HG03108 (cell line): ENCODE results near the gene KRTAP2-3.
"Not testable (repeated sequence)": the region's sequence is repeated elsewhere in the genome, so short reads cannot be mapped to it uniquely, and the experiment has no call there.

ENCODE experiments used
- ATAC-seq: cut with Tn5 transposase; IDR thresholded peaks from one replicate; pipeline ENCODE4 v1.9.1; 2021; ENCODE audit warnings: moderate library complexity; ENCODE audit not compliant: unreplicated experiment

KRTAP2-3 gene

DNA sequence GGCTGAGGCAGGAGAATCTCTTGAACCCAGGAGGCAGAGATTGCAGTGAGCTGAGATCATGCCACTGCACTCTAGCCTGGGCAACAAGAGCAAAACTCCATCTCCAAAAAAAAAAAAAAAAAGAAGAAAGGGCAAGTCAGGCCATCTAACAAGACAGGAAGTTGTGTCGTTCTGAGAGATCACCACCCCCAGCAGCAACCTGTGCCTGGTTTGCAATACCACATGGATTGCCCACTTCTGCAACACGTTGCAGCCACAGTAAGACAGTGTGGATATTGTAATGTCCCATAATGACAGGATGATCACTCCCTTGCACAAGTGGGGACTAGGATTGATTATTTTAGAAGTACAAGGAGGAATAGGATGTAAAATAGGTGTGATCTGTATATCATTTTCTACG is 9.1 kb upstream of the KRTAP2-3 start:
- no peak for ATAC-seq

DNA sequence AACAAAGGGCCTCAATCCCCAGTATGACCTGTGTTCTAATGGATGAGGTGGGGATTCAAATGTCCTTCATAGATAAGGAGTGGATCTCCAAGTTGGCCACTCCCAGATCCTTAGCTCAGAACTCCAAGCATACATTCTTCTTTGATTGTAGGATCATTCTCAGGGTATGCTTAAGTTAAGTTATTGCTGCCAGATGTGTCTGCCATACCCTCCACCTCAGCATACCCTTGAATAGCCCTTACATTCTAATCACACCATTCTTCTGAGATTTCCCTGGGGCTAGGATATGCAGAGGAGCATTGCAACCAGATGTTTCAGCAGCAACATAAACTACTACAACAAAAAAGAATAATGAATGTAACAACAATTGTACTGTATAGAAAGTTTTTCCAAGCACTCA is 7.4 kb upstream of the KRTAP2-3 start:
- ATAC-seq = no peak

DNA sequence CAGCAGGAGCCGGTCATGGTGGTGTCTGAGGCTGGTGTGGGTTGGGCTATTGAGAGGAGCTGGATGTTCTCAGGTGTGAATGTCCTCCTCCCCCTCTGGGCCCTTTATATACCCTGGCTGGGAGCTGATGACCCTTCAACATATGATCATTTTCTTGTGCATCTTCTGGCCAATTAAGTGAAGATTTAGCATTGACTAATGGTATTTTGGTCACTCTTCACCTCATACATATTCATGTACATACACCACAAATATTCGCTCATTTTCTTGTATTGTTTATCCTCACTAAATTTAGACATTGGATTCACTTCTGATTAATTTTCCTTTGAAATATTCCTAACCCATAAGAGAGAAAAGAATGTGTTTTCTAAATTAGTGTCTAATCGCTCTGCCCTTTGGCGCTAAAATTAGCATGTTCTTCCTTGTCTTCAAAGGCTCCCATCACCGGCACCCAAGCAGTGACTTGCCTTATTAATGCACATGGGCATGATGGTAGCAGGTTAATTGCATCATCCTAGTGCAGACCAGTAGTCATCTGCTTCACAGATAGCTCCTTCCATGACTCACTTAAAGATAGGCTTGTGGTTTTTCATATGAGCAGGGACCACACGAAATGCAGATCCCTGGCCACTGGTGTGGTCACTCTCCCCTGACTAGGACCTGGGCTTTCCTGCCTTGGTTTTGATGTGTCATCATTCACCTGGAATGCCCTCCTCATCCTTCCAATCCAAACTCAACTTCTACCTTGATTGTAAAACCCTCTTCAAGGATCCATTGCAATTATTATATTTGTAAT is 6.1 kb upstream of the KRTAP2-3 start, which contains the start of gene KRTAP2-4:
KRTAP2-4 (minus strand) TSS at position 51 of the 796 bp plus-strand sequence; CDS start at position 17, 34 bp downstream.
- no peak for ATAC-seq

GRCh38 chr17:41065016-41065689 is 5.2 kb upstream of the KRTAP2-3 start:
- not testable (repeated sequence) for ATAC-seq

DNA sequence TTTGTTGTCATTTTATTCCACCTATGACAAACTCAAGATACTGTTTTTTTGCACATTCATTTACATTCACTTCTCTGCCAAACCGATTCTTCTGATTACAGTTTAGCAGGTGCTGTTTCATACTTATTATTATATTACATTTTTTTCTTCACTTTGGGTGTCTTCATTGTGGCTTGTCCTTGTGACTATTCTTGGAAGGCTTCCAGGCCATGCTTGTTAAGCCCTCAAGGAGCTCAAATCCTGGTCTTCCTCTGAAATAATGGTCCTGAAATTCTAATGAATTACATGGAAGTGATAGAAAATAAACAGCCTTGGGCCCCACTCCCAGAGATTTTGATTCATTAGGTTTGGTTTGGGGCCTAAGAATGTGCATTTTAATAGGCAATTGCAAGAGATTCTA is 4.4 kb upstream of the KRTAP2-3 start:
- ATAC-seq = no peak

- ATAC-seq = no peak
Observed at GRCh38 chr17:41063449-41063848, 3.5 kb upstream of the KRTAP2-3 start.

DNA sequence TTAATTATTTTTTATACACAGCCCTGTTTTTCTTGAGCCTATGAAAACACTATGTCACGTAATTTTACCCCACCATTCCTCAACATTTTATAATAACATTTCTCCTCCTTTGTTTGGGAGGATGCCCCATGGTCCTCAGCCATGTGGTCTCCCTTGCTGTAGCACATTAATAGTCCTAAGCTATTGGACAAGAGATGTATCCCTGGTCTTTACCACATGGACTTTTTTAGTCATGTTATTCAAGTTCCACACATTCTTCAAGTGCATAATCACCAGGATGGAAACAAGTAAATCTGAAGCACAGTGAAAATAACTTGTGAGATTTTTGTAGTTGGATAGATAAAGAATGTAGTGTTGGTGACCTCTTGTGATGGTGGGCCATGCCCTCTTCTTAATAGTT is 2.0 kb upstream of the KRTAP2-3 start:
- ATAC-seq = no peak

- not testable (repeated sequence) for ATAC-seq
Observed at GRCh38 chr17:41059276-41060051, 450 bp downstream of the KRTAP2-3 start.

- ATAC-seq = no peak
Observed at GRCh38 chr17:41058741-41059140, 1.2 kb downstream of the KRTAP2-3 start.

DNA sequence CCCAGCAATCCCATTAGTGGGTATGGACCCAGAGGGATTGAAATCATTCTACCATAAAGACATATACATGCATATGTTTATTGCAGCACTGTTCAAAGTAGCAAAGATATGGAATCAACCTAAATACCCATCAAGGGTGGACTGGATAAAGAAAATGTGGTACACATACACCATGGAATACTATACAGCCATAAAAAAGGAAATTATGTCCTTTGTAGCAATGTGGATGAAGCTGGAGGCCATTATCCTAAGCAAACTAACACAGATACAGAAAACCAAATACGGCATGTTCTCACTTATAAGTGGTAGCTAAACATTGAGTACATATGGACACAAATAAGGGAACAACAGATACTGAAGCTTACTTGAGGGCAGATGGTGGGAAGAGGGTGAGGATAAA is 2.4 kb downstream of the KRTAP2-3 start:
- no peak for ATAC-seq

- ATAC-seq = not testable (repeated sequence)
Observed at GRCh38 chr17:41055130-41055529, 4.8 kb downstream of the KRTAP2-3 start, which contains the start of gene KRTAP2-2. Gene KRTAP2-2, minus strand, starts transcription at chr17:41055230. Its CDS starts 19 bp downstream, at chr17:41055211.

DNA sequence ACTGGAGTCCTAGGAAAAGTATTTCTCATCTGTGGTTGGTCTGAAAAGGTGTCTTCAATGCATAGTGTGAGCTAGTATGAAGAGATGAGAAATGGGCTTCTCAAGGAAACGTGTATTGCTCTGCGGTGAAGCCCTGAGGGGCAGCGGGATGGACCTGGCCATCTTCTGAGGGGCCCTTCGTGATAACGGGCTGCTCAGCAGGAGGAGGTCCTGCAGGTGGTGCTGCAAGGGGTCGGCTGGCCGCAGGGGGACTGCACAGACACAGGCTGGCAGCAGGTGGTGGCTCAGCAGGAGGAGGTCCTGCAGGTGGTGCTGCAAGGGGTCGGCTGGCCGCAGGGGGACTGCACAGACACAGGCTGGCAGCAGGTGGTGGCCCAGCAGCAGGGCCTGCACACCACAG is 5.4 kb downstream of the KRTAP2-3 start:
- not testable (repeated sequence) for ATAC-seq

GRCh38 chr17:41054025-41054424 is 5.9 kb downstream of the KRTAP2-3 start:
- no peak for ATAC-seq

GRCh38 chr17:41052566-41052965 is 7.3 kb downstream of the KRTAP2-3 start:
- ATAC-seq = no peak

- ATAC-seq = no peak
Observed at GRCh38 chr17:41049110-41049509, 10.8 kb downstream of the KRTAP2-3 start.

DNA sequence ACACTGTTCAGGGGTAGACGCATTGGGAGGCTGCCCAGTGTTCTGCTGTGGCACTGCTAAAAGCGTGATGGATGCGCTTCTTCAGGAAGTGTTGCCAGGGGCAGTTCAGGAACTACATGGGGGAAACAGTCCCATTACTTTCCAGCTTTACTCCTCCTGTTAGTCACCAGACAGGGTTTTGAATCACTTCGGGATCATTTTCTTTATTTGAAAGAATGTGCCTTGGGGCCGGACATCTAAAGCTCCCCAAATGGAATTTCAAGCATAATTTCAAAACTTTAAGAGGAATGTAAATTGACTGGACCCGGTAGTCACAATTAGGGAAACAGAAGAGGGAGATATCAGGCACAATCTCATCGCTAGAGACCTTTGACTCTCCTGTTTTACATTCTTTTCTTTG is 11.5 kb downstream of the KRTAP2-3 start:
- no peak for ATAC-seq

DNA sequence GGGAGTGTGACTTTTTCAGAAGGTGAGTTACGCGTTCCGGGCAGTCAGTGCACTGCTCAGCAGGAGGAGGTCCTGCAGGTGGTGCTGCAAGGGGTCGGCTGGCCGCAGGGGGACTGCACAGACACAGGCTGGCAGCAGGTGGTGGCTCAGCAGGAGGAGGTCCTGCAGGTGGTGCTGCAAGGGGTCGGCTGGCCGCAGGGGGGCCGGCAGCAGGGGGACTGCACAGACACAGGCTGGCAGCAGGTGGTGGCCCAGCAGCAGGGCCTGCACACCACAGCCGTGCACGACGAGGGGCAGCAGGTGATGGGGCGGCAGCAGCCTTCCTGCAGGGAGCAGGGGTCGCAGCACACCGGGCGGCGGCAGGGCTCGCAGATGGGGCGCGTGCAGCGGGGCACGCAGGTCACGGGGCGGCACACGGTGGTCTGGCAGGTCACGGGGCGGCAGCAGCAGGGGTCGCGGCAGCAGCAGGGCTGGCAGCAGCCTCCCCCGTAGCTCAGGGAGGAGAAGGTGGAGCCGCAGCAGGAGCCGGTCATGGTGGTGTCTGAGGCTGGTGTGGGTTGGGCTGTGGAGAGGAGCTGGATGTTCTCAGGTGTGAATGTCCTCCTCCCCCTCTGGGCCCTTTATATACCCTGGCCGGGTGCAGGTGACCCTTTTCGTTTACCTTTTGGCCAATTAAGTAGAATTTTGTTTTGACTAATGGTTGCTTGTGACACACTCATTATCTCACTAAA is 13.0 kb downstream of the KRTAP2-3 start, which contains the start of gene KRTAP2-1:
KRTAP2-1 (minus strand) TSS at position 582 of the 731 bp plus-strand sequence; CDS start at position 533, 49 bp downstream.
- not testable (repeated sequence) for ATAC-seq

- ATAC-seq = no peak
Observed at GRCh38 chr17:41042953-41043352, 17.0 kb downstream of the KRTAP2-3 start.

DNA sequence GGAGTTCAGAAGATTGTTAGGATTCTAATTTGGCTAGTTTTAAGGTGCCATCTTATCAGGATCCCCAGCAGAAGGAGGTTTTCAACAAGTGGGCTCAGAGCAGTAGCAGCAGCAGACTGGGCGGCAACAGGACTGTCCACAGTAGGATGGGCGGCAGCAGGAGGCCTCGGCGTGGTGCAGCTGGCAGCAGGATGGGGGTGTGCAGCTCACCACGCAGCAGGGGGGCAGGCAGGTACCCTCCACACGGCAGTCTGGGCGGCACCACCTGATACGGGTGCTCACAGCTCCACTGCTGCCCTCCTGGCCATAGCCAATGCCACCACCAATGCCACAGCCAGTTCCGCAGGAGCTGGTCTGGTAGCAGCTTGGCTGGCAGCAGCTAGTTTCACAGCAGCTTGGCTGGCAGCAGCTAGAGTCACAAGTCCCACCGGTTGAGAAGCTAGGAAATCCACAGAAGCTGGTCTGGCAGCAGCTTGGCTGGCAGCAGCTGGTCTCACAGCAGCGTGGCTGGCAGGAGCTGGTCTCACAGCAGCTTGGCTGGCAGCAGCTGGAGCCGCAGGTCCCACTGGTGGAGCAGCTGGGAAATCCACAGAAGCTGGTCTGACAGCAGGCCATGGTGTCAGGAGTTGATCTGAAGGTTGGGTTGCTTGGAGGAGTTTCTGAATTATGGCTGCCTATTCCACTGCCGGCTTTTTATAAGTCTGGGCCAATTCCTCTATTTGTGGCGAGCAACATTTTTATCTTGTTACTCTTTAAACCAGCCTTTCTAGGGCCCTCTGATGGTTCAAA is 18.9 kb downstream of the KRTAP2-3 start, which contains the start of gene KRTAP1-1:
KRTAP1-1 (minus strand) TSS at position 668 of the 789 bp plus-strand sequence; CDS start at position 615, 53 bp downstream.
- not testable (repeated sequence) for ATAC-seq
